HEK293 (cell line): ENCODE results near the gene KDF1.
A peak's percentile ranks its signal among the peaks of the same experiment; 100 is the strongest.

Source experiments
- CTCF ChIA-PET: fragments of 350-600 bp; formaldehyde crosslinking; extraction: SDS; loops from one replicate; lab custom pipeline; 2021; ENCODE audit warnings: antibody characterized with exemption; lab: Yijun Ruan, JAX
- POLR2A ChIA-PET: fragments of 300-600 bp; formaldehyde crosslinking; extraction: SDS; loops from one replicate; lab custom pipeline; 2020; ENCODE audit warnings: antibody characterized with exemption, inconsistent platforms; lab: Yijun Ruan, JAX
- H3K27ac ChIP-seq: fragments of 200-500 bp; sonication (Bioruptor generic); 2 replicates; pipeline ENCODE4 v1.5.1; 2014; ENCODE audit warnings: low read depth, low read length, control low read depth, inconsistent platforms; ENCODE audit errors: extremely low read depth
- H3K36me3 ChIP-seq, 2 experiments: fragments of 200-500 bp in 1 of 2; sonication (Bioruptor generic) in 1 of 2; 1 replicate in 1 of 2; 2 replicates in 1 of 2; pipeline ENCODE4 v1.5.1; 2014 to 2017; ENCODE audit warnings: inconsistent platforms in 2 of 2, low read length in 2 of 2; ENCODE audit not compliant: control insufficient read depth in 2 of 2, insufficient read depth in 1 of 2
- H3K4me1 ChIP-seq: fragments of 200-500 bp; sonication (Bioruptor generic); 2 replicates; pipeline ENCODE4 v1.5.1; 2014; ENCODE audit warnings: mild to moderate bottlenecking, low read length, inconsistent platforms; ENCODE audit not compliant: control insufficient read depth, insufficient read depth
- H3K4me3 ChIP-seq: 2 replicates; pipeline ENCODE4 v1.5.1; 2011; ENCODE audit warnings: low read depth, mild to moderate bottlenecking, control low read depth, low read length, moderate library complexity
- H3K9me3 ChIP-seq: fragments of 200-500 bp; sonication (Bioruptor generic); 2 replicates; pipeline ENCODE4 v1.5.1; 2014; ENCODE audit warnings: low read depth, low read length, inconsistent platforms; ENCODE audit not compliant: control insufficient read depth, insufficient read depth
- BCL6B ChIP-seq: fragments of 450-650 bp; formaldehyde crosslinking; IDR thresholded peaks from 2 replicates; pipeline ENCODE4 v1.5.1; 2017; ENCODE audit warnings: missing biosample characterization, missing genetic modification characterization
- GLIS1 ChIP-seq: fragments of 450-650 bp; formaldehyde crosslinking; IDR thresholded peaks from 2 replicates; pipeline ENCODE4 v1.5.1; 2016; ENCODE audit warnings: missing biosample characterization, missing genetic modification characterization
- KLF1 ChIP-seq: fragments of 450-650 bp; formaldehyde crosslinking; IDR thresholded peaks from 2 replicates; pipeline ENCODE4 v1.5.1; 2016; ENCODE audit warnings: missing biosample characterization, missing genetic modification characterization
- KLF17 ChIP-seq: fragments of 450-650 bp; formaldehyde crosslinking; IDR thresholded peaks from 2 replicates; pipeline ENCODE4 v1.5.1; 2016; ENCODE audit warnings: missing biosample characterization, missing genetic modification characterization
- PRDM10 ChIP-seq: fragments of 450-650 bp; formaldehyde crosslinking; IDR thresholded peaks from 2 replicates; pipeline ENCODE4 v1.5.1; 2016; ENCODE audit warnings: missing biosample characterization, missing genetic modification characterization
- YY1 ChIP-seq: fragments of 450-650 bp; formaldehyde crosslinking; IDR thresholded peaks from 2 replicates; pipeline ENCODE4 v1.5.1; 2018; ENCODE audit warnings: missing biosample characterization, missing genetic modification characterization
- ZNF26 ChIP-seq: fragments of 450-650 bp; formaldehyde crosslinking; IDR thresholded peaks from 2 replicates; pipeline ENCODE4 v1.5.1; 2016; ENCODE audit warnings: missing biosample characterization, missing genetic modification characterization
- ZNF311 ChIP-seq: fragments of 450-650 bp; formaldehyde crosslinking; IDR thresholded peaks from 2 replicates; pipeline ENCODE4 v1.5.1; 2017; ENCODE audit warnings: missing biosample characterization, missing genetic modification characterization, borderline replicate concordance
- ZNF660 ChIP-seq: fragments of 450-650 bp; IDR thresholded peaks from 2 replicates; pipeline ENCODE4 v1.5.1; 2018; ENCODE audit warnings: missing biosample characterization, mild to moderate bottlenecking, missing genetic modification characterization
- ZNF76 ChIP-seq: fragments of 450-650 bp; formaldehyde crosslinking; IDR thresholded peaks from 2 replicates; pipeline ENCODE4; 2016; ENCODE audit warnings: low read depth, missing biosample characterization, missing genetic modification characterization, borderline replicate concordance

Gene KDF1

GRCh38 chr1:27000090-27000816, 40.0 kb upstream of the KDF1 start (continued):
- TF ChIP-seq ZNF311 (tag by site-specific recombination), result no peak

- Histone ChIP-seq H3K4me3 (no peak overlapping the region), H3K36me3 (peaks cover 0 to 6% of the 10 kb centered on the region in 2 experiments; a peak in 2 of 3 replicates), H3K9me3 (no peaks in the 10 kb centered on the region), H3K27ac (no peak overlapping the region), H3K4me1 (no peaks in the 10 kb centered on the region; the same call in 1 of the 2 replicates)
- POLR2A ChIA-PET, result interaction anchor here (0.5 kb wide), 1 partner anchor 10 kb away, joined by 3 read pairs; no protein-coding TSS in a partner anchor
- CTCF ChIA-PET, result interaction anchor here (0.7 to 9.3 kb wide), 7 partner anchors 9 to 285 kb away, joined by 3 to 141 read pairs (median 5); no protein-coding TSS in a partner anchor
- 0 out of 2 replicates have a peak, but pooled peaks have one; percentile 12 for TF ChIP-seq KLF1 (tag by site-specific recombination)
- peak; percentile 90 for TF ChIP-seq PRDM10 (tag by site-specific recombination)
- TF ChIP-seq GLIS1 (tag by site-specific recombination), result peak; percentile 86
- TF ChIP-seq ZNF76 (tag by site-specific recombination), result no peak
Observed at GRCh38 chr1:26999440-26999987, 39.2 kb upstream of the KDF1 start.

GRCh38 chr1:26998429-26999300, 38.4 kb upstream of the KDF1 start:
- Histone ChIP-seq H3K27ac (no peak overlapping the region), H3K36me3 (peaks cover 0 to 6% of the 10 kb centered on the region in 2 experiments; a peak in 2 of 3 replicates), H3K9me3 (no peaks in the 10 kb centered on the region), H3K4me3 (no peak overlapping the region), H3K4me1 (no peaks in the 10 kb centered on the region; the same call in 1 of the 2 replicates)
- ChIA-PET CTCF (interaction anchor here (0.6 to 9.3 kb wide), 30 partner anchors 10 to 939 kb away, joined by 3 to 141 read pairs (median 5); partner anchors contain the start of gene TENT5B), POLR2A (no interaction called here)
- TF ChIP-seq KLF17 (peak; percentile 71; the same call in 1 of the 2 replicates), ZNF660 (tag by site-specific recombination) (no peak), YY1 (no peak), ZNF26 (tag by site-specific recombination) (no peak), BCL6B (tag by site-specific recombination) (no peak), KLF1 (tag by site-specific recombination) (peak; percentile 33; the same call in 1 of the 2 replicates)
